Stimulated activated CD4-positive, alpha-beta T cell treated with anti-CD3 and anti-CD28 coated beads, Interleukin-1b, Interleukin-23, amount 100 ng/mL, for 48 hours (primary cell): ENCODE measurements around the gene DIDO1.
"Not testable (repeated sequence)": the region's sequence is repeated elsewhere in the genome, so short reads cannot be mapped to it uniquely, and the experiment has no call there.

Source experiments
- DNase-seq: peaks from one replicate; pipeline ENCODE4 v3.0.0-alpha.2; 2020

DIDO1 gene

GRCh38 chr20:62925420-62926228 lies 681 bp downstream of the DIDO1 start:
- peak; percentile 37 for DNase-seq

DNA sequence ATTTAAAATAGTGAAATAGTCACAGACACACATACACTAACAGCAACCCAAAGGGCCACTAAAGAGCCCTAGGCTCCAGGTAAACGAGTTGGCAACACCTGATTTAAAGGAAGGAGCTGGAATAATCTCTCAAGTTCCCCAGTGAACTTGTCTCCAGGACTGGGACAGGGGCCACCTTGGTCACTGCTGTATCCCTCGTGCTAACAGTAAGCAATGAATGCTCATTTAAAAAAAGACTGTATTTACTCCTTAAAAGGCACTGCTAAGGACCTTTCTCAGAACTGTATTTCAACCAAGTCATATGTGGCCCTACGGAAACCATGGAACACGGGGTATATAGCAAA lies 1.3 kb downstream of the DIDO1 start:
- DNase-seq = no peak

DNA sequence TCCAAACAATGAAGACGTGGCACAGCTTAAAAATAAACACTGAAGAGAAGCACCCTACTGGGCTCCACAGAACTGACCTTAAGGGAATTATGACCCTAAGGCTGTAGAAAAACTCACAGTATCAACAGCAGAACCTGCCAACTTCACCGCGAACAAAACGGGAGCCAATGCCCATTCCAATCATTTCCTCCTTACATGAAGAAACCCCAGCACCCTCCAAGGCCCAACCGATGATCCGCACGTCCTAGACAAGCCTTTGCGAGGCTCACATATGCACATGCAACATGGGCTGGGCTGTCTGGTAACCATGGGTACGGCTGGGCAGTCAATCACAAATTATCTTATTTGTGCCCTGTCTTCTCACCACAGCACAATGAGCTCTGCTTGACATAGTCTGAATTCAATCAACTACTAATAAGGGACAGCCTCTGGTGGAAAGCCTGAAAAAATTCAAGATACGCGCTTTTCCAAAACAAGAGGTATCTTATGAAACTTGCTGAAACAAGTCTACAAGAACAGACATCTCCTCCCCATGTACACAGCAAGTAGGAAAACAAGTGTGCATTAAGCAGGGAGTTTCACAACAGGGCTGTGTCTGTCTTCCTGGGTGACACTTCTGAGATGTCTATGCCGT lies 1.7 kb downstream of the DIDO1 start:
- DNase-seq = no peak

DNA sequence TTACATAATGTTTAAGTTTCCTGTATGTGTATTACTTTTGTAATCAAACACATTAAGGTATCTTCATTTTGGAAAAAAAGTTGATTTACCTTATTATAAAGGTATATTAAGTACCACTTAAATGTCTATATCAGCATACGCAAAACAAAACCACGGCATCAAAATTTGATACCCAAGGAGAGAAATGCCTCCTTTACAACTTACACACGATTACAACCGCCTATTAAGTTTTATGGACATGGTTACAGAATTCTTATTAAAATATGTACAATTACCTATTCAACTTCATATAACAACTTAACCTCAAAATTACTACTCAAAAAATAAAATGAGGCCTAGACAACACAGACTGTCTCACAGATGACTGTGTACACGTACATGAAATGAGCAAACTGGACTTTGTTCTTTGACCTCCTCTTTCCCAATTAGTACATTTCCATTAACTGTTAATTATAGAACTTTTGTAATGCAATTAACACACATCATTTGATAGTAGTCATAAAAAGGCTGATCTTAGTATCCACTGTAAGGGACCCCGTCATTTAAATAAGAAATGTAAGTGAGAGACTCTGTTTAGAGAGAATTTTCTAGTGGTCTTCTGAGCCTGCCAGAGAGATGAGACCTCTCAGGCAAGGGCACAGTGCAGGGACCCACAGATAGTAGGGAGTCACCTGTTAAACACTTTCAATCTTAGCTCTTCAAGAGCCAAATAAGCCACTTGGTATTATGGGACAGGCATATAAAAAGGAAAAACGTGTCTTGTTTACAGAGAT lies 2.5 kb downstream of the DIDO1 start:
- DNase-seq = no peak

DNA sequence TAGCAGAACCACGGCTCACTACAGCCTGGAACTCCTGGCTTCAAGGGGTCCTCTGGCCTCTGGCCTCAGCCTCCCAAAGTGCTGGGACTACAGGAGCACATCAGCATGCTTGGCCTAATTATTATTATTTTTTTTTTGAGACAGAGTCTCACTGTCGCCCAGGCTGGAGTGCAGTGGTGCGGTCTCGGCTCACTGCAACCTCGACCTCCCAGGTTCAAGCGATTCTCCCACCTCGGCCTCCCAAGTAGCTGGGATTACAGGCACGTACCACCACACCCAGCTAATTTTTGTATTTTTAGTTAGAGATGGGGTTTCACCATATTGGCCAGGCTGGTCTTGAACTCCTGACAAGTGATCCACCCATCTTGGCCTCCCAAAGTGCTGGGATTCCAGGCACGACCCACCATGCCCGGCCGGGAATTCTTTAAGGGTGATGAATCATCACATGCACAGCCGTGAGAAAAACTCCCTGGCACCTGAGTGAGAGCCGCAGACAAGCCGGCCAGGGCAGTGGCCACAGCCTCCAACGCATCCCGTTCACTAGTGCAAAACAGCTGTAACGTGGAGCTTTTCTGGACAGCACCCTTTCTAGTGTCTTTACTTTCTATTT lies 3.1 kb downstream of the DIDO1 start:
- DNase-seq = not testable (repeated sequence)

DNA sequence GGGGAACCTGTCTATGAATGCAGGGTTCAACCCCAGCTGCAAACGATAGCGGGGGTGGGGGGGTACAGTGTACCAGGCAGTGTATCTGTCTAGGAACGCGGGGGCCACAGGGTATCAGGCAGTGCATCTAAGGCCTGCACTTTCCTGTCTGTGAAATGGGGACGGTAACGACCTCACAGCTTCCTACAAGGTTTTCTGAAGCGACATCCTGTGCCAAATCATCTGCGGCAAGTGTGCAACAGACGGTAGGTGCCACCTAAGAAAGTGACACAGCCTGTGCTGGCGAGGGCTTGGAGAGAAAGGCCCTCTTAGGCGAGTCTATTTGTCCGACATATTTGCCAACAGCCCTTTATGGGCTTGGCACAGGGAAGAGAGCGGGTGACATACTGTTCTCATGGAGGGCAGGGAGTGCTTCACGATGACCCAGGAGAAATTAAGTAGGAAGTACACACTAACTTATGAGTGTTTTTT lies 3.8 kb downstream of the DIDO1 start:
- DNase-seq = peak; percentile 53

- peak; percentile 78 for DNase-seq
These were observed 5.1 kb downstream of the DIDO1 start for GRCh38 chr20:62921119-62921687.

GRCh38 chr20:62920039-62920645 lies 6.2 kb downstream of the DIDO1 start:
- DNase-seq = no peak

- DNase-seq = peak; percentile 59
These were observed 7.5 kb downstream of the DIDO1 start for GRCh38 chr20:62918831-62919230.

GRCh38 chr20:62918147-62918546 lies 8.2 kb downstream of the DIDO1 start:
- peak; percentile 33 for DNase-seq

GRCh38 chr20:62917720-62918119 lies 8.6 kb downstream of the DIDO1 start:
- no peak for DNase-seq

- no peak for DNase-seq
These were observed 9.4 kb downstream of the DIDO1 start for GRCh38 chr20:62916703-62917476.

GRCh38 chr20:62914970-62915457 lies 11.3 kb downstream of the DIDO1 start:
- no peak for DNase-seq

DNA sequence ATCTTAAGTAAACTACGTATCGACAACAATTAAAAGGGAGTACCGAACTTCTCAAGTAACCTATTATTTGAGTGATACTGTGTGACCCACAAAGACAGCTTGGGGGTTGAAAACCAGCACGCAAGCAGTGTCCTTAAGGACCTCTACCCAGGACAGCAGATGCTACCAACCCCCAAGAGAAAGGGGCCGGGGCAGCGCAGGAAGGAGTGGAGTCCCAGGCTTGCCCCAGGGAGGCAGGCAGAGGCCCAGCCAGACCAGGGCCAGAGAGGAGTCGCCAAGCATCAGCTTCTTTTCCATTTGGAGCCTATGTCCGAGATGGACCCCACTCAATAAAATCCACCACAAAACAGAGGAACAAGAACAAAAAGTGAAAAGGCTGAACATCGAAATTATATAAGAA lies 11.9 kb downstream of the DIDO1 start:
- no peak for DNase-seq

- no peak for DNase-seq
These were observed 13.2 kb downstream of the DIDO1 start for GRCh38 chr20:62913043-62913630.

DNA sequence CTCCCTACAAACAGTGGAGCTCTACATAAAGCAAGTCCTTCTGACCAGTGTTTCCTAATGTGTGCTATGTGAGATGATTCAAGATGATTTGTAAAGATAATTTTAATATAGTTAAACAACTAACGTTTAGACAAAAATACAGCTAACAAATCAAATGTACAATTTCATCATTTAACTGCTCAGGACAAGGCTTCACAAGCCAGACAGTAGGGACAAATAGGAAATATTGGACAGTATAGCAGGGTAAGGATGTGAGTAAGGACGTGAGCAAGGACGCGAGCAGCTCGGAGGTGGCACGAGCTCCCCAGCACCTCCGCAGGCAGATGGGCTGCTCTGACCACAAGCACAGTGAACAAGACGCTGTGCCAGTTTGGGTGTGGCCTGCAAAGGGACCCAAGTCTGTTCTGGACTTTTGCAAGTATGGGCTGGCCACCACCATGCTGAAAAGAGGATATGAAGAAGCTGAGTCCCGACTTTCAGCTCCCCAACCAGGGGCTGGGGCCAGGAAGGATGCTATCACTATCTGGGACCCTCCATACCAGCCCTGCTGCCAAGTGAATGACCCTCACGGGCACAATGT lies 14.5 kb downstream of the DIDO1 start:
- DNase-seq = no peak

GRCh38 chr20:62910777-62911497 lies 15.4 kb downstream of the DIDO1 start:
- no peak for DNase-seq

GRCh38 chr20:62910217-62910766 lies 16.0 kb downstream of the DIDO1 start:
- no peak for DNase-seq

DNA sequence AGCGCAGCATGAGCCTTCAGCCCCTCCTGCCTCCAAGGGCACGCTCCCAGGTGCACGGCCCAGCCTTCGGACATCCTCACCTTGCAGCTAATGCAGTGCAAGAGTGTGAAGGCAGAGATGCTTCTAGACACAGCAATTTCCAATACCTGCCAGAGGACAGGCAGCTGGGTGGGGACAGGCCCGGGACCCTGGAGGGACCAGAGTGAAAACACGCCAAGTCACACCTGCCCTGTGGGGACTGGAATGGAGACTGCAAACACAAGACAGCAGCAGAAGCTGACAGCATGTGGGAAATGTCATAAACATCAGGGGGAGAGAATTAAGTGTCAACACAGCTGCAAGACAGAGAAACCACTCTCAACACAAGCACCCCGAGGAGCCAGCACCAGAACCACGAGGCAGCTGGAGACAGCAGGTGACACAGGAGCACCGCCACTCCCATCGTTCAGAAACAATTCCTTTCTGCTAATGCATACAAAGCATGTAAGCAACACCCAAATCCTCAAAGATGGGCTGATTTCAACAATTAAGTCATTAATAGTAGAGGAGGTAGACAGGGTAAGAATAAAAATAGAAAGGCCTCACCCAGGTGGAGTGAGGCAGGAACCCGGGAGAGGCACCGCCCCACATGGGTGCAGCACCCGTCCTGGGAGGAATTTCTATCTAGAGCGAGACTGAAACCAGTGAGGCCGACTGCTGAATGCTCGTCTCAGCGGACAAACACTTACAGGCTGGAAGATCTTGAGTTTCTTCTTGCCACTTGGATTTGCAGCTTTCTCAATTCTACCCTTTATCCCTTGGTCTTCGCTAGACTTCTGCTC lies 17.1 kb downstream of the DIDO1 start:
- DNase-seq = no peak
